Mucosa of gallbladder (tissue), 1 donor: ENCODE data around the gene OR13C9. TPM values are rescaled to one million over a fixed set of nuclear protein-coding genes. Genes with fewer than 3 reads are reported as not detected.

Experiments
- total RNA-seq: library from RNA; stranded (reverse); gene quantifications from one replicate; pipeline ENCODE4 v1.2.1, GENCODE V29; 2021
- donor health status: DM: no; HTN: no; CAD: no.

The OR13C9 gene
- total RNA-seq, 1 donor from 2014 or later: not detected

Other genes with a start within 250 kb of the OR13C9 start
- gene OR13F1, start 113.9 kb downstream of the OR13C9 start, total RNA-seq: not detected
- gene OR13C4, start 91.0 kb downstream of the OR13C9 start, total RNA-seq: not detected
- gene OR13C3, start 81.3 kb downstream of the OR13C9 start, total RNA-seq: not detected
- gene OR13C8, start 49.0 kb downstream of the OR13C9 start, total RNA-seq: not detected
- gene OR13C5, start 18.8 kb downstream of the OR13C9 start, total RNA-seq: not detected
- not detected for gene OR13C2, start 12.6 kb downstream of the OR13C9 start, total RNA-seq
- not detected for gene OR13D1, start 76.3 kb upstream of the OR13C9 start, total RNA-seq
- gene NIPSNAP3A, start 129.5 kb upstream of the OR13C9 start, total RNA-seq: 19.5 TPM
- 2.8 TPM for gene NIPSNAP3B, start 145.9 kb upstream of the OR13C9 start, total RNA-seq